ENCODE results near the gene AAK1. TPM values are rescaled to one million over a fixed set of nuclear protein-coding genes. Genes with fewer than 3 reads are reported as not detected.
A peak's percentile ranks its signal among the peaks of the same experiment; 100 is the strongest.

The AAK1 gene
- total and polyA plus RNA-seq, 2 of the 13 experiments (the other 11 are each of a cell fraction or from before 2014, with no cell fraction given) = 9.8 to 10.3 TPM

DNA sequence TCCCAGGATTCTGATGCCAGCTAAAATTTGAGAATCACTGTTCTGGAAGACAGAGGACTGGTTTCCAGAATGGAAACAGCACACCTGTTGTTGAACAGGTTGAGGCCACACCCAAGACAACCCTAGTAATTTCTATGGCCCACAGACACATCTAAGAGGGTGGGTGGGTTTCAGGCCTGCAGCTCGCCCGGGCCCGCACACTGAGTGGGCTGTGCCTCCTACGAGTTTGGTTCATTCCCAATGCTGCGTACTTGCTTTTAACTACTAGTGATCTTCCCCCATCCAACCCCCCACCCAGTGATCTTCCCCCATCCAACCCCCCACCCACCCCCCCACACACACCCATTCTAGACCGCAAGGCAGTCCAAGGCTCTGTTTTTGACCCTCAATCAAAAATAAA lies 205.0 kb downstream of the AAK1 start:
- in situ Hi-C loops (cut with HindIII; ENCODE audit: extremely low pct_ligation_motif_present, low pct_unique_long_range_greater_than_20kb) = no loop called here
- TF ChIP-seq, protein P1, sequence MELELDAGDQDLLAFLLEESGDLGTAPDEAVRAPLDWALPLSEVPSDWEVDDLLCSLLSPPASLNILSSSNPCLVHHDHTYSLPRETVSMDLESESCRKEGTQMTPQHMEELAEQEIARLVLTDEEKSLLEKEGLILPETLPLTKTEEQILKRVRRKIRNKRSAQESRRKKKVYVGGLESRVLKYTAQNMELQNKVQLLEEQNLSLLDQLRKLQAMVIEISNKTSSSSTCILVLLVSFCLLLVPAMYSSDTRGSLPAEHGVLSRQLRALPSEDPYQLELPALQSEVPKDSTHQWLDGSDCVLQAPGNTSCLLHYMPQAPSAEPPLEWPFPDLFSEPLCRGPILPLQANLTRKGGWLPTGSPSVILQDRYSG (CRISPR knock-in tag; IDR thresholded peaks at IDR 0.05) = no peak
- TF ChIP-seq HNRNPK (IDR thresholded peaks at IDR 0.05; ENCODE audit: low read depth, low read length, poor library complexity, severe bottlenecking) = peak; percentile 52

DNA sequence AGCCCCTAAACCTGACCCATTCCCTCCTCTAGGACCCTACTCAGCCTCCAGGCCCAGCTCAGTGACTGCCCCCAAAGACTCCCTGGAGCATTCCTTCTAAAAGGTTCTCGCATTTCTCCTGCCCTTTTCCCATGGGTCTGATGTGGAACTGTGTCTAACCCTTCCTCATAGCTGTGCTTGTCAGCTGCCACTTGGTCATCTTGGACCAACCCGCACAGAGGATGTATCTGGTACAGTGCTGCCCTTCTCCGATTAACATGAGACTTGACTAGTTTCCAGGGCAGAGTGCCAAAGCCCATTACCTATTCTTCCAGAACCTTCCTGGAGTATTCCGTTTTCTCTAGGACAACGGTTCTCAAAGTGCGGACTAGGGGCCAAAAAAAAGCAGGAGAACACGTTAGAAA lies 205.8 kb downstream of the AAK1 start:
- no peaks in the 10 kb centered on the region for H4K20me1 ChIP-seq (ENCODE audit: insufficient read depth, low read length)
- 68% methylated on average over 7 of the region's 7 CpGs for WGBS (ENCODE audit: low lambda C conversion rate)
- H3K4me3 ChIP-seq (replicated peaks in 1 of 3; ENCODE audit: insufficient read depth in 1 of 3, low read depth in 2 of 3, low read length in 3 of 3) = peak overlapping the region; percentile 75 to 94 (median 87)
- FAIRE-seq (no peak), ATAC-seq (no peak), DNase-seq (ENCODE audit: low spot score) (no peak)
- no peaks in the 10 kb centered on the region for H3K9me3 ChIP-seq (ENCODE audit: low read length)
- peak overlapping the region; percentile 94 for H3K9ac ChIP-seq (ENCODE audit: insufficient read depth, low read depth, low read length)
- POLR2A ChIA-PET = interaction anchor here (0.7 to 2.1 kb wide), 34 partner anchors 9 to 753 kb away, joined by 3 to 20 read pairs (median 4); partner anchors contain the start of genes ANXA4, C2orf42, GFPT1 and MXD1
- CTCF ChIA-PET (ENCODE audit: low intra/inter-chr PET ratio, low total read pairs) = no interaction called here
- peaks cover 21% of the 10 kb centered on the region for H3K4me1 ChIP-seq (ENCODE audit: insufficient read depth, low read length)
- intact Hi-C loops (cut with micrococcal nuclease; ENCODE audit: unreplicated experiment) (loop anchor here (2.0 to 10.0 kb wide), 2 partner anchors 51 to 423 kb away; partner anchors contain the start of genes ANTXR1 and GFPT1), in situ Hi-C loops (cut with HindIII; ENCODE audit: extremely low pct_ligation_motif_present, low pct_unique_long_range_greater_than_20kb) (no loop called here)
- H3K27me3 ChIP-seq (ENCODE audit: control insufficient read depth in 1 of 2, insufficient read depth in 2 of 2, low read length in 2 of 2) = no peaks in the 10 kb centered on the region; a peak in 1 of 5 replicates
- no peaks in the 10 kb centered on the region for H3K36me3 ChIP-seq (replicated peaks in 1 of 2; ENCODE audit: control insufficient read depth in 1 of 2, insufficient read depth in 2 of 2, low read length in 2 of 2)
- H3K79me2 ChIP-seq (ENCODE audit: insufficient read depth, low read length) = peaks cover 18% of the 10 kb centered on the region
- peak overlapping the region; percentile 98 for H3K4me2 ChIP-seq (ENCODE audit: low read depth, low read length)
- BruUV-seq (replicated peaks) = TSS peak; percentile 98
- H3K27ac ChIP-seq (ENCODE audit: extremely low read length, insufficient read depth, low read length) = peak overlapping the region; percentile 83
- peak overlapping the region; percentile 97 for H2AFZ ChIP-seq (ENCODE audit: low read length)
- TF ChIP-seq SPEN (CRISPR knock-in tag; IDR thresholded peaks at IDR 0.05; ENCODE audit: low read depth) = 0 out of 2 replicates have a peak, but pooled peaks have one; percentile 1
- peak; percentile 48 for TF ChIP-seq ZEB1 (IDR thresholded peaks at IDR 0.05; ENCODE audit: insufficient replicate concordance, low read depth)
- TF ChIP-seq TMF1 (CRISPR knock-in tag; IDR thresholded peaks at IDR 0.05; ENCODE audit: low read depth) = peak; percentile 7; the same call in 1 of the 2 replicates
- TF ChIP-seq GABPA (IDR thresholded peaks at IDR 0.05; ENCODE audit: low read depth, low read length) = no peak
- TF ChIP-seq GABPA (CRISPR knock-in tag; IDR thresholded peaks at IDR 0.05; ENCODE audit: low read depth) = 0 out of 2 replicates have a peak, but pooled peaks have one; percentile 7
- 0 out of 2 replicates have a peak, but pooled peaks have one; percentile 78 for TF ChIP-seq SMYD3 (CRISPR knock-in tag; IDR thresholded peaks at IDR 0.05)
- 0 out of 2 replicates have a peak, but pooled peaks have one; percentile 9 for TF ChIP-seq ZBTB38 (CRISPR knock-in tag; IDR thresholded peaks at IDR 0.05)
- no peak for TF ChIP-seq CREB1 (IDR thresholded peaks at IDR 0.05)
- peak; percentile 56; the same call in 1 of the 2 replicates for TF ChIP-seq CREB1 (CRISPR knock-in tag; IDR thresholded peaks at IDR 0.05)
- TF ChIP-seq KDM5A (IDR thresholded peaks at IDR 0.05; ENCODE audit: borderline replicate concordance, low read length) = peak; percentile 36; the same call in 1 of the 2 replicates
- peak; percentile 9; the same call in 1 of the 2 replicates for TF ChIP-seq NAIF1 (CRISPR knock-in tag; IDR thresholded peaks at IDR 0.05; ENCODE audit: borderline replicate concordance)
- no peak for TF ChIP-seq NFE2 (CRISPR knock-in tag; IDR thresholded peaks at IDR 0.05)
- 0 out of 2 replicates have a peak, but pooled peaks have one; percentile 17 for TF ChIP-seq SMC3 (IDR thresholded peaks at IDR 0.05; ENCODE audit: low read length)
- 0 out of 2 replicates have a peak, but pooled peaks have one; percentile 0 for TF ChIP-seq ZNF501 (CRISPR knock-in tag; IDR thresholded peaks at IDR 0.05)
- no peak for TF ChIP-seq ATF7 (IDR thresholded peaks at IDR 0.05)
- TF ChIP-seq ATF7 (CRISPR knock-in tag; IDR thresholded peaks at IDR 0.05) = peak; percentile 3; the same call in 1 of the 2 replicates

More for the DNA sequence above, 205.0 kb downstream of the AAK1 start:
- Histone ChIP-seq H3K9me3 (ENCODE audit: low read length) (no peaks in the 10 kb centered on the region), H2AFZ (ENCODE audit: low read length) (peak overlapping the region; percentile 29), H3K4me2 (ENCODE audit: low read depth, low read length) (no peak overlapping the region), H3K27ac (ENCODE audit: extremely low read length, insufficient read depth, low read length) (no peak overlapping the region), H4K20me1 (ENCODE audit: insufficient read depth, low read length) (no peaks in the 10 kb centered on the region), H3K9ac (ENCODE audit: insufficient read depth, low read depth, low read length) (no peak overlapping the region), H3K4me3 (replicated peaks in 1 of 3; ENCODE audit: insufficient read depth in 1 of 3, low read depth in 2 of 3, low read length in 3 of 3) (no peak overlapping the region), H3K79me2 (ENCODE audit: insufficient read depth, low read length) (peaks cover 18% of the 10 kb centered on the region), H3K27me3 (ENCODE audit: control insufficient read depth in 1 of 2, insufficient read depth in 2 of 2, low read length in 2 of 2) (no peaks in the 10 kb centered on the region; a peak in 1 of 5 replicates), H3K36me3 (replicated peaks in 1 of 2; ENCODE audit: control insufficient read depth in 1 of 2, insufficient read depth in 2 of 2, low read length in 2 of 2) (no peaks in the 10 kb centered on the region), H3K4me1 (ENCODE audit: insufficient read depth, low read length) (peaks cover 21% of the 10 kb centered on the region)
- FAIRE-seq = no peak
- POLR2A ChIA-PET = interaction anchor here (1.5 to 2.1 kb wide), 3 partner anchors 25 to 50 kb away, joined by 4 to 9 read pairs (median 5); no protein-coding TSS in a partner anchor
- CTCF ChIA-PET (ENCODE audit: low intra/inter-chr PET ratio, low total read pairs) = no interaction called here
- WGBS (ENCODE audit: low lambda C conversion rate) = 98% methylated on average over 6 of the region's 6 CpGs
- no peak for DNase-seq (ENCODE audit: low spot score)
- no TSS peak for BruUV-seq (replicated peaks)
- intact Hi-C loops (cut with micrococcal nuclease; ENCODE audit: unreplicated experiment) = loop anchor here (10.0 kb wide), 1 partner anchor 424 kb away; the partner anchor contains the start of gene ANTXR1
- no peak for ATAC-seq
